Right lobe of liver (tissue), 4 donors: ENCODE data around the gene PLEKHB2.

Source experiments
- CTCF ChIP-seq, 4 donors: fragments of 200-600 bp in 3 of 4; fragments of 450-650 bp in 1 of 4; IDR thresholded peaks; one replicate each; pipeline versions ENCODE4 v1.5.1 to v1.8.0; 2016 to 2022; ENCODE audit warnings: antibody characterized with exemption in 4 of 4, mild to moderate bottlenecking in 2 of 4
- POLR2A ChIP-seq: fragments of 450-650 bp; IDR thresholded peaks from one replicate; pipeline ENCODE4 v1.6.1; 2017; ENCODE audit warnings: antibody characterized with exemption, mild to moderate bottlenecking
- donor health status: DM: no; HTN: no; CAD: no.
- donor health status: DM: no; HTN: no; CAD: no.
- donor health status: DM: no; HTN: yes; CAD: no.

DNA sequence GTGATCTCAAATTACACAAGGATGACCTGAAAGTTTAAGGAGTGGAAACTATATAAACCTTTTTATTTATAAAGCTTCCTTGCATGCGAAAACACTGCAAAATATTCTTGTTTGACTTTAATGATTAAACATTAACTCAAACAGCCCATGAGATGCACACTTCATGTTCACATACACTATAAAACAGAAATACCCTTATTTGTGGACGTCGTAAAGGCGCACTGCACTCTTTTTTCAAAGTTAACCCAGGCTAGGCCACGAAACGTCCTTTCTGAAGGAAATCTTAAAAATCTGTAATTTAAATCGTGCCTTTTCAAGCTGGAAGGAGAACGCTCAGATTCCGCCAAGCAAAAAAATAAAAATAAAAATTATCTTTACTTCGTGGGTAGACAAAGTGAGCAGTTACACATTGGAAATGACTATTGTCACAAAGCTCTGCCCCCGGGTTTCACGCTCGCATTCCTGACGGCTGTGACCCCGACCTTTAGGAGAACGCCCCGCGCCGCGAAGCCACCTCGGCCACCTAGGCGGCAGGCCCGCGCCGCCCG lies 12.6 kb upstream of the PLEKHB2 start:
- TF ChIP-seq CTCF (IDR thresholded peaks at IDR 0.05) (no peak), POLR2A (no peak)
